Activated CD4-positive, alpha-beta T cell treated with anti-CD3 and anti-CD28 coated beads, Interleukin-2, amount 10 ng/mL, durations not matched to agents 24 days and 14 days (primary cell): Measurements from ENCODE around the gene RPS3. TPM values are rescaled to one million over a fixed set of nuclear protein-coding genes. Genes with fewer than 3 reads are reported as not detected.
A peak's percentile ranks its signal among the peaks of the same experiment; 100 is the strongest.

Experiments
- DNase-seq: peaks from one replicate; pipeline ENCODE4 v3.0.0; 2022
- H3K27ac Mint-ChIP-seq: one replicate; pipeline ENCODE4 v1.8.0; 2022; ENCODE audit warnings: mild to moderate bottlenecking, mixed read lengths
- H3K27me3 Mint-ChIP-seq: one replicate; pipeline ENCODE4 v1.8.0; 2022; ENCODE audit warnings: mixed read lengths
- H3K36me3 Mint-ChIP-seq: one replicate; pipeline ENCODE4 v1.8.0; 2022; ENCODE audit warnings: low read depth, mild to moderate bottlenecking, mixed read lengths
- H3K4me1 Mint-ChIP-seq: one replicate; pipeline ENCODE4 v1.8.0; 2021; ENCODE audit warnings: mixed read lengths
- H3K4me3 Mint-ChIP-seq: one replicate; pipeline ENCODE4 v1.8.0; 2022; ENCODE audit warnings: mild to moderate bottlenecking, moderate library complexity, mixed read lengths
- H3K9me3 Mint-ChIP-seq: one replicate; pipeline ENCODE4 v1.8.0; 2021; ENCODE audit warnings: mixed read lengths
- intact Hi-C: fragments of 100-400 bp; cut with micrococcal nuclease; formaldehyde crosslinking; loops from one replicate; pipeline ENCODE4 v1.15.1; 2023
- total RNA-seq: library from RNA; stranded (reverse); gene quantifications from 2 replicates; pipeline ENCODE4 v1.2.3, GENCODE V29; 2022

The RPS3 gene
- total RNA-seq, 1 donor from 2014 or later = 3,385 TPM

GRCh38 chr11:75387736-75388294 is 11.5 kb upstream of the RPS3 start:
- no peak for DNase-seq
- no peak overlapping the region for H3K27ac Mint-ChIP-seq
- intact Hi-C loops = loop anchor here (1.0 to 5.0 kb wide), 4 partner anchors 36 to 144 kb away; partner anchors contain the start of gene ARRB1
- no peak overlapping the region for H3K4me3 Mint-ChIP-seq
- H3K27me3 Mint-ChIP-seq = peaks cover 20% of the 10 kb centered on the region
- no peaks in the 10 kb centered on the region for H3K9me3 Mint-ChIP-seq
- H3K4me1 Mint-ChIP-seq = peaks cover 17% of the 10 kb centered on the region
- no peaks in the 10 kb centered on the region for H3K36me3 Mint-ChIP-seq

GRCh38 chr11:75388386-75389275 is 10.7 kb upstream of the RPS3 start:
- Mint-ChIP-seq H3K36me3 (no peaks in the 10 kb centered on the region), H3K4me3 (no peak overlapping the region), H3K27me3 (peaks cover 20% of the 10 kb centered on the region), H3K4me1 (peaks cover 10% of the 10 kb centered on the region), H3K9me3 (no peaks in the 10 kb centered on the region), H3K27ac (no peak overlapping the region)
- DNase-seq = peak; percentile 92
- intact Hi-C loops = loop anchor here (1.0 to 5.0 kb wide), 4 partner anchors 36 to 144 kb away; partner anchors contain the start of gene ARRB1

GRCh38 chr11:75389276-75389605 is 10.1 kb upstream of the RPS3 start:
- H3K27ac Mint-ChIP-seq = no peak overlapping the region
- H3K9me3 Mint-ChIP-seq = no peaks in the 10 kb centered on the region
- H3K27me3 Mint-ChIP-seq = peaks cover 21% of the 10 kb centered on the region
- DNase-seq = no peak
- no peak overlapping the region for H3K4me3 Mint-ChIP-seq
- no peaks in the 10 kb centered on the region for H3K36me3 Mint-ChIP-seq
- H3K4me1 Mint-ChIP-seq = peaks cover 6% of the 10 kb centered on the region
- intact Hi-C loops = loop anchor here (2.0 to 5.0 kb wide), 2 partner anchors 37 to 56 kb away; partner anchors contain the start of gene ARRB1

- H3K4me1 Mint-ChIP-seq = peaks cover 2% of the 10 kb centered on the region
- peaks cover 26% of the 10 kb centered on the region for H3K27me3 Mint-ChIP-seq
- no peaks in the 10 kb centered on the region for H3K36me3 Mint-ChIP-seq
- no peaks in the 10 kb centered on the region for H3K9me3 Mint-ChIP-seq
- H3K27ac Mint-ChIP-seq = no peak overlapping the region
- intact Hi-C loops = loop anchor here (2.0 to 5.0 kb wide), 2 partner anchors 38 to 55 kb away; partner anchors contain the start of gene ARRB1
- no peak overlapping the region for H3K4me3 Mint-ChIP-seq
- no peak for DNase-seq
Measured at GRCh38 chr11:75389925-75390324, 9.4 kb upstream of the RPS3 start.

- no peak for DNase-seq
- intact Hi-C loops = no loop called here
- Mint-ChIP-seq H3K9me3 (no peaks in the 10 kb centered on the region), H3K36me3 (peaks cover under 1% of the 10 kb centered on the region), H3K27ac (no peak overlapping the region), H3K27me3 (peaks cover 26% of the 10 kb centered on the region), H3K4me1 (peaks cover 8% of the 10 kb centered on the region), H3K4me3 (no peak overlapping the region)
Measured at GRCh38 chr11:75394085-75394840, 5.1 kb upstream of the RPS3 start.

DNA sequence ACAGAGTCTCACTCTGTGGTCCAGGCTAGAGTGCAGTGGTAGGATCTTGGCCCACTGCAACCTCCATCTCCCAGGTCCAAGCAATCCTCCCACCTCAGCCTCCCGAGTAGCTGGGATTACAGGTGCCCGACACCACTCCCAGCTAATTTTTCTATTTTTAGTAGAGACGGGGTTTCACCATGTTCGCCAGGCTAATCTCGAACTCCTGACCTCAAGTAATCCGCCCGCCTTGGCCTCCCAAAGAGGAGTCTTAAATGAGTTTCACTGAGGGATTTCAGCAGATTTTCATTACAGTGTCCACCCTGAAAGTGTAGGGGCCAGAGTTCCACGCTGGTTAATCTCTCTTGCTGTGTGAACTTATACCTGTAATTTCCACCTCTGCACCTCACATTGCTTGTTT is 412 bp upstream of the RPS3 start:
- no peak for DNase-seq
- intact Hi-C loops = no loop called here
- peak overlapping the region; percentile 98 for H3K4me3 Mint-ChIP-seq
- peaks cover 15% of the 10 kb centered on the region for H3K27me3 Mint-ChIP-seq
- peaks cover 47% of the 10 kb centered on the region for H3K36me3 Mint-ChIP-seq
- peak overlapping the region; percentile 99 for H3K27ac Mint-ChIP-seq
- no peaks in the 10 kb centered on the region for H3K9me3 Mint-ChIP-seq
- peaks cover 36% of the 10 kb centered on the region for H3K4me1 Mint-ChIP-seq

DNA sequence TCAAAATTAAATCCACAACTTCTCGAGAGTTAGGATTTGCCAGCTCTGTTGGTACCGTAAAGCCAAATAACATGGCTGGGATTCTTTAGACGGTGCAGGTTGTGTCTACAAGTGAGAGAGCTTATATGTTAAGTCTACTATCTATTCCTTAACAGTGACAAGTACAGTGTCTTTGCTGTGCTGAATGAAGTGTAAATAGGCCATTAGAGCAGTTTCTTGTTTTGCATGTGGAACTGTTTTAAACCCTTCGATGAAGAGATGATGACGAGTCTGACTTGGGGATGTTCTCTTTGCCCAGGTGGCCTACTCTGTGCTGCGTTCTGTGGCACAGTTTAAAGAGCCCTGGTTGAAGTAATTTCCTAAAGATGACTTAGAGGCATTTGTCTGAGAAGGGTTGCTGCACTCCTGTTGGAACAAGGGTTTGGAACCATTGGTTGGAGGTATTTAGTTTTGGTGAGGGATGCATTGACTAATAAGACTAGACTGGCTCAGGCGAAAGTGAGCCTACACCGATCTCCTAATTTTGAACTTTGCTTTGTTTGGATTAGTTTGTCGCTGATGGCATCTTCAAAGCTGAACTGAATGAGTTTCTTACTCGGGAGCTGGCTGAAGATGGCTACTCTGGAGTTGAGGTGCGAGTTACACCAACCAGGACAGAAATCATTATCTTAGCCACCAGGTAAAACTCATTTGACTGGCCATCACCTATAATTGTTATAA is 988 bp downstream of the RPS3 start:
- Mint-ChIP-seq H3K27me3 (peaks cover 7% of the 10 kb centered on the region), H3K9me3 (no peaks in the 10 kb centered on the region), H3K4me3 (peak overlapping the region; percentile 98), H3K27ac (peak overlapping the region; percentile 99), H3K36me3 (peaks cover 58% of the 10 kb centered on the region), H3K4me1 (peaks cover 42% of the 10 kb centered on the region)
- intact Hi-C loops = no loop called here
- peak; percentile 72 for DNase-seq

DNA sequence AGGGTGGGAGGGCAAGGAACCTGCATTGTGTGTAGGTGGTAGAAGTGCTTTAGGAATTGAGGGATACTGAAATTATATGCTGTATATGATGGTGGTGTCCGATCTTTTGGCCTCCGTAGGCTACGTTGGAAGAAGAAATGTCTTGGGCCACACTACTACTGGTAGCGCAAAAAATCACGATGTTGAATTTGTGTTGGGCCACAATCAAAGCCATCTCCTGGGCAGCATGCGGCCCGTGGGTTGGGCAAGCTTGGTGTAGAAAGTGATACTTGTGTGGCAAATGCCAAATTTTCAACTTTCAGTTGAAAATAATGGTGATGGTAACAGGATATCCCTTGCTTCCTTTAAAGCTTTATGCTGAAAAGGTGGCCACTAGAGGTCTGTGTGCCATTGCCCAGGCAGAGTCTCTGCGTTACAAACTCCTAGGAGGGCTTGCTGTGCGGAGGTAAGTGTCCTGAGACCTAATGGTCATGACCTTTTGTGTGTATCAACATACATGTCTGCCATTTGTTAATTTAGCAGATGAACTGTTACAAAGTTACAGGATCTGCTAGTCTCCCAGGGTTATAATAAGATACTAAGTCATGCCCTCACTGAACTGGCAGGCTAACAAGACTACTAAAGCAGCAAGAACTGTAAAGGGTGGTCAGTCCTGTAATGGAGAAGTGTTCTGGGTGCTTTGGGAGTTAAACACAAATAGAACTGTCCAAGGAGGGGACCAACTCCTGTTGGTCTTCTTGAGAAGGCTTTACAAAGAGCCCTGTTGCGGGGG is 2.9 kb downstream of the RPS3 start:
- Mint-ChIP-seq H3K4me3 (peak overlapping the region; percentile 98), H3K27ac (peak overlapping the region; percentile 99), H3K27me3 (no peaks in the 10 kb centered on the region), H3K9me3 (no peaks in the 10 kb centered on the region), H3K36me3 (peaks cover 75% of the 10 kb centered on the region), H3K4me1 (peaks cover 47% of the 10 kb centered on the region)
- intact Hi-C loops = no loop called here
- DNase-seq = no peak

DNA sequence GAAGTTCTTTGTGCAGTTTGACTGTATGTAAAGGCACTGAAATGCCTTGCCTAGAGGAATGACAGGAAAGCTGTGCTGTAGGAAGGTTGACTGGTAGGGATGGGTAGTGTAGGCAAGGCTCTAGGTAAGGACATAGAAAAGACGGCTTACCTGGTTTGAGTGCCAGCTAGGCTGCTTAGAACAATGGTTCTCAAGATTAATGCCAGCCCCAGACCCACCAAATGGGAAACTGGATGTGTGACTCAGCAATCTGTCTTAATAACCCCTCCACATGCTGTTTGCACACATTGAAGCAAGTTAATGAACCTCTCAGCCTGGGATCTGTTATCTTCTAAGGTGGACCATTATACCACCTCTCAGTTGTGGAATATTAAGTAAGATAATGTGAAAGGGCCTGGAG is 3.7 kb downstream of the RPS3 start:
- intact Hi-C loops = no loop called here
- Mint-ChIP-seq H3K4me1 (peaks cover 51% of the 10 kb centered on the region), H3K4me3 (peak overlapping the region; percentile 98), H3K9me3 (no peaks in the 10 kb centered on the region), H3K27ac (peak overlapping the region; percentile 99), H3K36me3 (peaks cover 80% of the 10 kb centered on the region), H3K27me3 (no peaks in the 10 kb centered on the region)
- DNase-seq = no peak

- DNase-seq = no peak
- Mint-ChIP-seq H3K27ac (peak overlapping the region; percentile 48), H3K36me3 (peaks cover 84% of the 10 kb centered on the region), H3K9me3 (no peaks in the 10 kb centered on the region), H3K4me1 (peaks cover 48% of the 10 kb centered on the region), H3K27me3 (no peaks in the 10 kb centered on the region), H3K4me3 (peak overlapping the region; percentile 98)
- intact Hi-C loops = no loop called here
Measured at GRCh38 chr11:75403983-75404658, 4.8 kb downstream of the RPS3 start.

DNA sequence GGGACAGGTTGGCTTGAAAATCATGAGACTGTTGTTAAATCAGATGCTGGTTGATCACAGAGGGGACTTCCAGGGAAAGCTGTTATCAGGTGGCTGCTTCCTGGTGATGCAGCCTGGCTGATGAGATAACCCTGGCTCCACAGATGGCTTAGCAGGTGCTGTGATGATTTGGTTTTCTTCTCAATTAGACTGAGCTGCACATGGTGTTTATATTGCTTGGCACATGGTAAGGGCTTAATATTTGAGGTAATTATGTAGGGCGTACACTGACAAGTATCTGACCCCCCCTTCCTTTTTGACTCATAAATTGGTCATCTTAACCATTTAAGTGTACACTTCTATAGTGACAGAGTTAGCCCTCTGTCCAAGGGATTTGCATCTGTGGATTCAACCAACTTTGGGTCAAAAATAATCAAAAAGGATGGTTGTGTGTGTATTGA is 7.0 kb downstream of the RPS3 start:
- no peak for DNase-seq
- peak overlapping the region; percentile 53 for H3K27ac Mint-ChIP-seq
- peaks cover 63% of the 10 kb centered on the region for H3K36me3 Mint-ChIP-seq
- H3K9me3 Mint-ChIP-seq = no peaks in the 10 kb centered on the region
- no peaks in the 10 kb centered on the region for H3K27me3 Mint-ChIP-seq
- H3K4me3 Mint-ChIP-seq = no peak overlapping the region
- intact Hi-C loops = no loop called here
- H3K4me1 Mint-ChIP-seq = peaks cover 41% of the 10 kb centered on the region

- no peak for DNase-seq
- peaks cover 18% of the 10 kb centered on the region for H3K4me1 Mint-ChIP-seq
- peaks cover 45% of the 10 kb centered on the region for H3K36me3 Mint-ChIP-seq
- H3K27ac Mint-ChIP-seq = no peak overlapping the region
- intact Hi-C loops = no loop called here
- no peaks in the 10 kb centered on the region for H3K9me3 Mint-ChIP-seq
- H3K4me3 Mint-ChIP-seq = no peak overlapping the region
- H3K27me3 Mint-ChIP-seq = no peaks in the 10 kb centered on the region
Measured at GRCh38 chr11:75408957-75409219, 9.6 kb downstream of the RPS3 start.
